HG03469 (cell line): ENCODE data around the gene EXOC4.
"Not testable (repeated sequence)": the region's sequence is repeated elsewhere in the genome, so short reads cannot be mapped to it uniquely, and the experiment has no call there.

Experiments
- ATAC-seq: cut with Tn5 transposase; IDR thresholded peaks from one replicate; pipeline ENCODE4 v1.9.1; 2021; ENCODE audit warnings: mild to moderate bottlenecking, moderate library complexity, moderate number of reproducible peaks; ENCODE audit not compliant: unreplicated experiment

EXOC4 gene

GRCh38 chr7:133602291-133602690, 349.4 kb downstream of the EXOC4 start:
- no peak for ATAC-seq

- ATAC-seq = no peak
Observed at GRCh38 chr7:133606991-133607390, 354.1 kb downstream of the EXOC4 start.

GRCh38 chr7:133609806-133610205, 356.9 kb downstream of the EXOC4 start:
- no peak for ATAC-seq

GRCh38 chr7:133611955-133612354, 359.1 kb downstream of the EXOC4 start:
- ATAC-seq = no peak

GRCh38 chr7:133613250-133613790, 360.4 kb downstream of the EXOC4 start:
- no peak for ATAC-seq

- no peak for ATAC-seq
Observed at GRCh38 chr7:133614251-133614650, 361.4 kb downstream of the EXOC4 start.

GRCh38 chr7:133618970-133619369, 366.1 kb downstream of the EXOC4 start:
- ATAC-seq = no peak

- no peak for ATAC-seq
Observed at GRCh38 chr7:133619491-133619890, 366.6 kb downstream of the EXOC4 start.

- ATAC-seq = no peak
Observed at GRCh38 chr7:133623721-133624120, 370.8 kb downstream of the EXOC4 start.

- ATAC-seq = no peak
Observed at GRCh38 chr7:133625046-133625445, 372.2 kb downstream of the EXOC4 start.

GRCh38 chr7:133629701-133630100, 376.8 kb downstream of the EXOC4 start:
- no peak for ATAC-seq

GRCh38 chr7:133633055-133633454, 380.2 kb downstream of the EXOC4 start:
- no peak for ATAC-seq

GRCh38 chr7:133635541-133635940, 382.7 kb downstream of the EXOC4 start:
- no peak for ATAC-seq

GRCh38 chr7:133638857-133639256, 386.0 kb downstream of the EXOC4 start:
- ATAC-seq = no peak

GRCh38 chr7:133641436-133641835, 388.6 kb downstream of the EXOC4 start:
- no peak for ATAC-seq

GRCh38 chr7:133642907-133643306, 390.0 kb downstream of the EXOC4 start:
- no peak for ATAC-seq

GRCh38 chr7:133643652-133644051, 390.8 kb downstream of the EXOC4 start:
- not testable (repeated sequence) for ATAC-seq

GRCh38 chr7:133645884-133646391, 393.1 kb downstream of the EXOC4 start:
- no peak for ATAC-seq

- ATAC-seq = no peak
Observed at GRCh38 chr7:133646472-133647315, 393.8 kb downstream of the EXOC4 start.

GRCh38 chr7:133649593-133649992, 396.7 kb downstream of the EXOC4 start:
- ATAC-seq = no peak

- ATAC-seq = no peak
Observed at GRCh38 chr7:133650069-133650468, 397.2 kb downstream of the EXOC4 start.
